Neural progenitor cell (in vitro differentiated cells): ENCODE data around the gene CEP63. TPM values are rescaled to one million over a fixed set of nuclear protein-coding genes. Genes with fewer than 3 reads are reported as not detected.
"Not testable (repeated sequence)": the region's sequence is repeated elsewhere in the genome, so short reads cannot be mapped to it uniquely, and the experiment has no call there.

Experiments used
- DNase-seq: peaks from one replicate; pipeline ENCODE4 v3.0.0-alpha.2; 2016; ENCODE audit warnings: low spot score
- H2AFZ ChIP-seq: fragments of 200-600 bp; sonication (generic); replicated peaks from 2 replicates; pipeline ENCODE4 v1.6.1; 2016; ENCODE audit warnings: antibody characterized with exemption
- H3F3A ChIP-seq: fragments of 200-600 bp; sonication (generic); 2 replicates; pipeline ENCODE4 v1.6.1; 2016; ENCODE audit warnings: antibody characterized with exemption, low read depth
- H3K27ac ChIP-seq: fragments of 200-600 bp; sonication (generic); 2 replicates; pipeline ENCODE4 v1.5.1; 2016; ENCODE audit warnings: mild to moderate bottlenecking
- H3K27me3 ChIP-seq: fragments of 200-600 bp; sonication (generic); 2 replicates; pipeline ENCODE4 v1.6.1; 2016; ENCODE audit warnings: mild to moderate bottlenecking, moderate library complexity
- H3K36me3 ChIP-seq: fragments of 200-600 bp; sonication (generic); 2 replicates; pipeline ENCODE4 v1.5.1; 2016
- H3K4me1 ChIP-seq: fragments of 200-600 bp; sonication (generic); 2 replicates; pipeline ENCODE4 v1.6.1; 2016; ENCODE audit warnings: mixed run types
- H3K4me2 ChIP-seq: fragments of 200-600 bp; sonication (generic); 2 replicates; pipeline ENCODE4 v1.6.1; 2016
- H3K4me3 ChIP-seq: fragments of 200-600 bp; sonication (generic); 2 replicates; pipeline ENCODE4 v1.5.1; 2016
- H3K79me2 ChIP-seq: fragments of 200-600 bp; sonication (generic); 2 replicates; pipeline ENCODE4 v1.6.1; 2016; ENCODE audit warnings: low read depth
- H3K9ac ChIP-seq: fragments of 200-600 bp; sonication (generic); 2 replicates; pipeline ENCODE4 v1.6.1; 2016
- H3K9me3 ChIP-seq: fragments of 200-600 bp; sonication (generic); 2 replicates; pipeline ENCODE4 v1.5.1; 2016; ENCODE audit warnings: low read depth
- H4K20me1 ChIP-seq: fragments of 200-600 bp; sonication (generic); 2 replicates; pipeline ENCODE4 v1.6.1; 2016; ENCODE audit warnings: low read depth
- H3K27ac Mint-ChIP-seq: 3 replicates; pipeline ENCODE4 v1.8.0; 2021; ENCODE audit warnings: mixed read lengths
- H3K27me3 Mint-ChIP-seq: 2 replicates; pipeline ENCODE4 v1.8.0; 2022; ENCODE audit warnings: low read depth, mild to moderate bottlenecking, inconsistent platforms, moderate library complexity, mixed read lengths; ENCODE audit not compliant: insufficient read depth
- H3K36me3 Mint-ChIP-seq: 3 replicates; pipeline ENCODE4 v1.8.0; 2021; ENCODE audit warnings: mixed read lengths
- H3K4me1 Mint-ChIP-seq: 3 replicates; pipeline ENCODE4 v1.8.0; 2021; ENCODE audit warnings: mixed read lengths
- H3K4me3 Mint-ChIP-seq: 3 replicates; pipeline ENCODE4 v1.8.0; 2021; ENCODE audit warnings: mild to moderate bottlenecking, moderate library complexity, mixed read lengths
- H3K9me3 Mint-ChIP-seq: 3 replicates; pipeline ENCODE4 v1.8.0; 2020; ENCODE audit warnings: mixed read lengths
- CTCF ChIP-seq: fragments of 200-600 bp; sonication (generic); IDR thresholded peaks from 2 replicates; pipeline ENCODE4 v1.5.1; 2017; ENCODE audit warnings: antibody characterized with exemption, mild to moderate bottlenecking
- EZH2 ChIP-seq: fragments of 200-600 bp; sonication (generic); IDR thresholded peaks from 2 replicates; pipeline ENCODE4 v1.6.1; 2017; ENCODE audit warnings: antibody characterized with exemption, mild to moderate bottlenecking, moderate library complexity
- EZH2phosphoT487 ChIP-seq: fragments of 200-600 bp; sonication (generic); IDR thresholded peaks from 2 replicates; pipeline ENCODE4 v1.6.1; 2017; ENCODE audit warnings: antibody characterized with exemption
- total RNA-seq: library from RNA; depleted of rRNA; stranded (reverse); fragments of >200 nt; gene quantifications from 2 replicates; pipeline ENCODE4 v1.2.3, GENCODE V29; 2015; ENCODE audit warnings: low replicate concordance

CEP63 gene
- total RNA-seq, 1 donor from 2014 or later, result 36.2 TPM

- Mint-ChIP-seq H3K4me1 (peaks cover 2% of the 10 kb centered on the region), H3K4me3 (no peak overlapping the region), H3K36me3 (peaks cover 3% of the 10 kb centered on the region), H3K27ac (no peak overlapping the region), H3K9me3 (peaks cover 16% of the 10 kb centered on the region), H3K27me3 (peaks cover 2% of the 10 kb centered on the region)
- Histone ChIP-seq H3F3A (no peaks in the 10 kb centered on the region), H3K27ac (no peak overlapping the region), H4K20me1 (no peaks in the 10 kb centered on the region), H3K27me3 (no peaks in the 10 kb centered on the region), H3K36me3 (no peaks in the 10 kb centered on the region), H3K9ac (no peak overlapping the region), H3K79me2 (no peaks in the 10 kb centered on the region), H3K4me3 (no peak overlapping the region), H3K4me2 (no peak overlapping the region), H3K4me1 (no peaks in the 10 kb centered on the region), H3K9me3 (no peaks in the 10 kb centered on the region), H2AFZ (no peak overlapping the region)
- no peak for DNase-seq
- no peak for TF ChIP-seq EZH2
- TF ChIP-seq CTCF, result no peak
- no peak for TF ChIP-seq EZH2phosphoT487
Observed at GRCh38 chr3:134579141-134579665, 93.3 kb downstream of the CEP63 start.

GRCh38 chr3:134590766-134591165 is 104.9 kb downstream of the CEP63 start:
- Histone ChIP-seq H3K9me3 (no peaks in the 10 kb centered on the region), H3K27me3 (no peaks in the 10 kb centered on the region), H3K79me2 (no peaks in the 10 kb centered on the region), H3K27ac (no peak overlapping the region), H3K9ac (no peak overlapping the region), H3K4me3 (no peak overlapping the region), H3F3A (no peaks in the 10 kb centered on the region), H4K20me1 (no peaks in the 10 kb centered on the region), H3K36me3 (no peaks in the 10 kb centered on the region), H3K4me2 (no peak overlapping the region), H3K4me1 (no peaks in the 10 kb centered on the region), H2AFZ (no peak overlapping the region)
- Mint-ChIP-seq H3K4me1 (no peaks in the 10 kb centered on the region), H3K36me3 (peaks cover 4% of the 10 kb centered on the region), H3K27ac (no peak overlapping the region), H3K4me3 (no peak overlapping the region), H3K9me3 (peaks cover 7% of the 10 kb centered on the region), H3K27me3 (no peaks in the 10 kb centered on the region)
- TF ChIP-seq EZH2phosphoT487, result no peak
- no peak for DNase-seq

GRCh38 chr3:134592806-134593205 is 106.9 kb downstream of the CEP63 start:
- TF ChIP-seq EZH2phosphoT487, result no peak
- no peak for TF ChIP-seq CTCF
- TF ChIP-seq EZH2, result no peak
- peaks cover 4% of the 10 kb centered on the region for H3K36me3 Mint-ChIP-seq
- H3K4me3 Mint-ChIP-seq, result no peak overlapping the region
- Histone ChIP-seq H4K20me1 (no peaks in the 10 kb centered on the region), H3K27me3 (no peaks in the 10 kb centered on the region), H3K4me3 (no peak overlapping the region), H3K27ac (no peak overlapping the region), H3K79me2 (no peaks in the 10 kb centered on the region), H3K36me3 (no peaks in the 10 kb centered on the region), H3K4me2 (no peak overlapping the region), H3K4me1 (no peaks in the 10 kb centered on the region), H3K9me3 (no peaks in the 10 kb centered on the region), H3K9ac (no peak overlapping the region), H3F3A (no peaks in the 10 kb centered on the region), H2AFZ (no peak overlapping the region)
- no peak overlapping the region for H3K27ac Mint-ChIP-seq
- DNase-seq, result no peak
- peaks cover 3% of the 10 kb centered on the region for H3K27me3 Mint-ChIP-seq
- H3K4me1 Mint-ChIP-seq, result no peaks in the 10 kb centered on the region
- H3K9me3 Mint-ChIP-seq, result peaks cover 12% of the 10 kb centered on the region

- H3K27me3 Mint-ChIP-seq, result peaks cover 3% of the 10 kb centered on the region
- Histone ChIP-seq H3K4me1 (peaks cover 4% of the 10 kb centered on the region), H3K36me3 (no peaks in the 10 kb centered on the region), H3K9me3 (no peaks in the 10 kb centered on the region), H3F3A (no peaks in the 10 kb centered on the region), H3K4me3 (no peak overlapping the region), H3K4me2 (no peak overlapping the region), H4K20me1 (no peaks in the 10 kb centered on the region), H2AFZ (no peak overlapping the region), H3K9ac (no peak overlapping the region), H3K79me2 (no peaks in the 10 kb centered on the region), H3K27ac (no peak overlapping the region), H3K27me3 (peaks cover 13% of the 10 kb centered on the region)
- DNase-seq, result no peak
- no peak for TF ChIP-seq CTCF
- TF ChIP-seq EZH2phosphoT487, result no peak
- no peak for TF ChIP-seq EZH2
- no peak overlapping the region for H3K4me3 Mint-ChIP-seq
- no peak overlapping the region for H3K27ac Mint-ChIP-seq
- H3K9me3 Mint-ChIP-seq, result peaks cover 12% of the 10 kb centered on the region
- peaks cover 4% of the 10 kb centered on the region for H3K36me3 Mint-ChIP-seq
- H3K4me1 Mint-ChIP-seq, result peaks cover 11% of the 10 kb centered on the region
Observed at GRCh38 chr3:134594331-134594741, 108.5 kb downstream of the CEP63 start.

GRCh38 chr3:134594986-134595385 is 109.1 kb downstream of the CEP63 start:
- H3K27me3 ChIP-seq, result peaks cover 20% of the 10 kb centered on the region
- H3F3A ChIP-seq, H2AFZ ChIP-seq, DNase-seq, H3K27ac ChIP-seq, H3K36me3 Mint-ChIP-seq, H3K27ac Mint-ChIP-seq, H3K9ac ChIP-seq, H3K4me1 ChIP-seq, H3K4me2 ChIP-seq, H4K20me1 ChIP-seq, H3K79me2 ChIP-seq, H3K4me3 Mint-ChIP-seq, H3K4me3 ChIP-seq, H3K9me3 ChIP-seq, H3K36me3 ChIP-seq, H3K27me3 Mint-ChIP-seq: not testable (repeated sequence)
- Mint-ChIP-seq H3K9me3 (peaks cover 12% of the 10 kb centered on the region), H3K4me1 (peaks cover 18% of the 10 kb centered on the region)
